OCI-LY7 (cell line): ENCODE measurements around the gene PDS5B.

Source experiments
- CTCF ChIP-seq: fragments of 200-600 bp; sonication (generic); conservative IDR thresholded peaks from 2 replicates; pipeline ENCODE4 v1.5.1; 2014; ENCODE audit warnings: mild to moderate bottlenecking, antibody characterized with exemption, low read length, moderate library complexity, mixed read lengths
- EZH2phosphoT487 ChIP-seq: fragments of 200-600 bp; sonication (generic); IDR thresholded peaks from 2 replicates; pipeline ENCODE4 v1.6.1; 2018; ENCODE audit warnings: low read depth, borderline replicate concordance, mild to moderate bottlenecking, mixed run types, antibody characterized with exemption, low read length, moderate library complexity, mixed read lengths

- TF ChIP-seq CTCF (no peak), EZH2phosphoT487 (no peak)
Measured at GRCh38 chr13:32582281-32582680, 4.0 kb upstream of the PDS5B start.
